GM19452 (cell line): ENCODE data around the gene ITM2C.

Experiments
- ATAC-seq: cut with Tn5 transposase; IDR thresholded peaks from one replicate; pipeline ENCODE4 v1.9.1; 2021; ENCODE audit not compliant: unreplicated experiment

Gene ITM2C

GRCh38 chr2:230891064-230891463 is 26.3 kb downstream of the ITM2C start:
- ATAC-seq: no peak

GRCh38 chr2:230891509-230891908 is 26.8 kb downstream of the ITM2C start:
- no peak for ATAC-seq

- peak; percentile 76 for ATAC-seq
These were observed 28.6 kb downstream of the ITM2C start for GRCh38 chr2:230893338-230893737.

- no peak for ATAC-seq
These were observed 29.4 kb downstream of the ITM2C start for GRCh38 chr2:230893841-230894781.

- no peak for ATAC-seq
These were observed 31.0 kb downstream of the ITM2C start for GRCh38 chr2:230895536-230896345.

- no peak for ATAC-seq
These were observed 31.8 kb downstream of the ITM2C start for GRCh38 chr2:230896346-230897115.

GRCh38 chr2:230898016-230898712 is 33.4 kb downstream of the ITM2C start:
- ATAC-seq: no peak

GRCh38 chr2:230898713-230899091 is 34.0 kb downstream of the ITM2C start:
- no peak for ATAC-seq

GRCh38 chr2:230899287-230899686 is 34.5 kb downstream of the ITM2C start:
- no peak for ATAC-seq

- no peak for ATAC-seq
These were observed 35.0 kb downstream of the ITM2C start for GRCh38 chr2:230899786-230900185.

- no peak for ATAC-seq
These were observed 35.7 kb downstream of the ITM2C start for GRCh38 chr2:230900336-230900995.

- ATAC-seq: no peak
These were observed 36.3 kb downstream of the ITM2C start for GRCh38 chr2:230901006-230901405.

GRCh38 chr2:230902180-230902899 is 37.6 kb downstream of the ITM2C start:
- ATAC-seq: peak; percentile 81

- no peak for ATAC-seq
These were observed 38.7 kb downstream of the ITM2C start for GRCh38 chr2:230903231-230904150.

GRCh38 chr2:230904856-230905447 is 40.2 kb downstream of the ITM2C start:
- ATAC-seq: no peak

- no peak for ATAC-seq
These were observed 41.0 kb downstream of the ITM2C start for GRCh38 chr2:230905448-230906421.
